HepG2 (cell line): ENCODE results near the gene TGFBR1. TPM values are rescaled to one million over a fixed set of nuclear protein-coding genes. Genes with fewer than 3 reads are reported as not detected.
A peak's percentile ranks its signal among the peaks of the same experiment; 100 is the strongest.

Source experiments
- CCDC6 ChIP-seq: sonication (generic); formaldehyde crosslinking; IDR thresholded peaks from 2 replicates; pipeline ENCODE4 v1.8.1; 2022; ENCODE audit warnings: mild to moderate bottlenecking, missing genetic modification reagents, moderate library complexity
- DNMT3B ChIP-seq: conservative IDR thresholded peaks from 2 replicates; pipeline ENCODE4 v1.6.1; 2016; ENCODE audit warnings: missing biosample characterization, control low read depth
- HCFC1 ChIP-seq: fragments of 150-350 bp; IDR thresholded peaks from 2 replicates; pipeline ENCODE4 v1.6.1; 2014; ENCODE audit warnings: low read depth, low read length
- ISX ChIP-seq: sonication (generic); formaldehyde crosslinking; conservative IDR thresholded peaks from 2 replicates; pipeline ENCODE4 v1.5.0; 2020; ENCODE audit warnings: missing genetic modification reagents
- JDP2 ChIP-seq: sonication (generic); formaldehyde crosslinking; IDR thresholded peaks from 2 replicates; pipeline ENCODE4 v1.8.1; 2022; ENCODE audit warnings: missing genetic modification reagents, borderline replicate concordance
- MATR3 ChIP-seq: sonication (generic); formaldehyde crosslinking; IDR thresholded peaks from 2 replicates; pipeline ENCODE4 v1.4.0; 2020; ENCODE audit warnings: missing genetic modification reagents
- PCBP1 ChIP-seq: fragments of 200-400 bp; formaldehyde crosslinking; IDR thresholded peaks from 2 replicates; pipeline ENCODE4 v1.6.1; 2017; ENCODE audit warnings: mild to moderate bottlenecking, low read depth, low read length, borderline replicate concordance
- PHF21A ChIP-seq: sonication (generic); formaldehyde crosslinking; IDR thresholded peaks from 2 replicates; pipeline ENCODE4 v1.5.0; 2020; ENCODE audit warnings: mild to moderate bottlenecking, missing genetic modification reagents
- RAD51 ChIP-seq: fragments of 450-650 bp; IDR thresholded peaks from 2 replicates; pipeline ENCODE4 v1.6.1; 2016; ENCODE audit warnings: borderline replicate concordance
- RFXAP ChIP-seq: sonication (generic); formaldehyde crosslinking; IDR thresholded peaks from 2 replicates; pipeline ENCODE4 v1.4.0; 2020; ENCODE audit warnings: missing genetic modification reagents, borderline replicate concordance
- SATB2 ChIP-seq: sonication (generic); formaldehyde crosslinking; IDR thresholded peaks from 2 replicates; pipeline ENCODE4 v1.5.0; 2020; ENCODE audit warnings: missing genetic modification reagents
- SIN3B ChIP-seq: fragments of 150-350 bp; IDR thresholded peaks from 2 replicates; pipeline ENCODE4 v1.6.1; 2014; ENCODE audit warnings: low read length
- SRF ChIP-seq: IDR thresholded peaks from 2 replicates; pipeline ENCODE4 v1.6.1; 2011; ENCODE audit warnings: mild to moderate bottlenecking, low read depth, low read length, moderate library complexity
- ZMAT3 ChIP-seq: sonication (generic); formaldehyde crosslinking; conservative IDR thresholded peaks from 2 replicates; pipeline ENCODE4 v1.7.0; 2021; ENCODE audit warnings: missing genetic modification reagents
- ZMYM2 ChIP-seq: sonication (generic); formaldehyde crosslinking; IDR thresholded peaks from 2 replicates; pipeline ENCODE4 v1.8.0; 2022; ENCODE audit warnings: mild to moderate bottlenecking, missing genetic modification reagents
- ZNF160 ChIP-seq: sonication (generic); formaldehyde crosslinking; IDR thresholded peaks from 2 replicates; pipeline ENCODE4 v1.8.0; 2022; ENCODE audit warnings: mild to moderate bottlenecking, inconsistent platforms, missing genetic modification reagents
- ZNF180 ChIP-seq: sonication (generic); formaldehyde crosslinking; IDR thresholded peaks from 2 replicates; pipeline ENCODE4 v1.4.0; 2020; ENCODE audit warnings: low read depth, missing genetic modification reagents, borderline replicate concordance
- ZNF30 ChIP-seq: sonication (generic); formaldehyde crosslinking; IDR thresholded peaks from 2 replicates; pipeline ENCODE4 v1.5.0; 2020; ENCODE audit warnings: mild to moderate bottlenecking, missing genetic modification reagents
- ZNF333 ChIP-seq: sonication (generic); formaldehyde crosslinking; IDR thresholded peaks from 2 replicates; pipeline ENCODE4 v1.4.0; 2020; ENCODE audit warnings: mild to moderate bottlenecking, missing genetic modification reagents, borderline replicate concordance
- ZNF432 ChIP-seq: sonication (generic); formaldehyde crosslinking; IDR thresholded peaks from 2 replicates; pipeline ENCODE4 v1.5.0; 2020; ENCODE audit warnings: missing genetic modification reagents, mild to moderate bottlenecking, borderline replicate concordance
- ZNF468 ChIP-seq: sonication (generic); formaldehyde crosslinking; IDR thresholded peaks from 2 replicates; pipeline ENCODE4 v1.8.0; 2022; ENCODE audit warnings: mild to moderate bottlenecking, moderate library complexity, missing genetic modification reagents
- ZNF567 ChIP-seq: sonication (generic); formaldehyde crosslinking; IDR thresholded peaks from 2 replicates; pipeline ENCODE4 v1.8.1; 2023; ENCODE audit warnings: mild to moderate bottlenecking, missing genetic modification reagents, borderline replicate concordance
- ZNF572 ChIP-seq: sonication (generic); formaldehyde crosslinking; IDR thresholded peaks from 2 replicates; pipeline ENCODE4 v1.5.1; 2020; ENCODE audit warnings: mild to moderate bottlenecking, missing genetic modification reagents
- ZNF598 ChIP-seq: sonication (generic); formaldehyde crosslinking; IDR thresholded peaks from 2 replicates; pipeline ENCODE4 v1.5.1; 2020; ENCODE audit warnings: mild to moderate bottlenecking, missing genetic modification reagents, borderline replicate concordance
- ZNF720 ChIP-seq: sonication (generic); formaldehyde crosslinking; IDR thresholded peaks from 2 replicates; pipeline ENCODE4 v1.4.0; 2020; ENCODE audit warnings: missing genetic modification reagents
- ZNF792 ChIP-seq: IDR thresholded peaks from 2 replicates; pipeline ENCODE4 v1.6.1; 2016
- polyA plus RNA-seq, 8 experiments: library from polyadenylated mRNA; depleted of rRNA in 3 of 8; stranded (reverse) in 7 of 8; unstranded in 1 of 8; fragments of >200 nt; fragmentation: Illumina TruSeq in 4 of 8; extraction: Trizol in 4 of 8; gene quantifications; 2 replicates each; pipeline versions ENCODE4 v1.2.1 to v1.2.3, GENCODE V29; 2011 to 2016; ENCODE audit warnings: low read depth in 4 of 8, missing spikeins in 1 of 8, mixed read lengths in 1 of 8; ENCODE audit not compliant: insufficient read depth in 1 of 8
- total RNA-seq, 5 experiments: library from RNA; depleted of rRNA; stranded (reverse); fragments of >200 nt; fragmentation: Illumina TruSeq; extraction: Trizol; gene quantifications; 2 replicates each; pipeline ENCODE4 v1.2.3, GENCODE V29; 2016; ENCODE audit warnings: low read depth in 1 of 5
- TF ChIP-seq, protein P1 (sequence below): sonication (generic); formaldehyde crosslinking; IDR thresholded peaks from 2 replicates; pipeline ENCODE4 v1.5.0; 2020; ENCODE audit warnings: mild to moderate bottlenecking, missing genetic modification reagents
- TF ChIP-seq, protein P2 (sequence below): sonication (generic); formaldehyde crosslinking; IDR thresholded peaks from 2 replicates; pipeline ENCODE4 v1.8.0; 2022; ENCODE audit warnings: missing genetic modification reagents, low read depth, mild to moderate bottlenecking, borderline replicate concordance
- TF ChIP-seq, protein P3 (sequence below): sonication (generic); formaldehyde crosslinking; IDR thresholded peaks from 2 replicates; pipeline ENCODE4 v1.4.0; 2020; ENCODE audit warnings: mild to moderate bottlenecking, missing genetic modification reagents
- TF ChIP-seq, protein P4 (sequence below): sonication (generic); formaldehyde crosslinking; IDR thresholded peaks from 2 replicates; pipeline ENCODE4 v1.4.0; 2020; ENCODE audit warnings: missing genetic modification reagents

Gene TGFBR1
- total and polyA plus RNA-seq, 2 of the 13 experiments (the other 11 are each of a cell fraction or from before 2014, with no cell fraction given), result 16.8 to 23.9 TPM

DNA sequence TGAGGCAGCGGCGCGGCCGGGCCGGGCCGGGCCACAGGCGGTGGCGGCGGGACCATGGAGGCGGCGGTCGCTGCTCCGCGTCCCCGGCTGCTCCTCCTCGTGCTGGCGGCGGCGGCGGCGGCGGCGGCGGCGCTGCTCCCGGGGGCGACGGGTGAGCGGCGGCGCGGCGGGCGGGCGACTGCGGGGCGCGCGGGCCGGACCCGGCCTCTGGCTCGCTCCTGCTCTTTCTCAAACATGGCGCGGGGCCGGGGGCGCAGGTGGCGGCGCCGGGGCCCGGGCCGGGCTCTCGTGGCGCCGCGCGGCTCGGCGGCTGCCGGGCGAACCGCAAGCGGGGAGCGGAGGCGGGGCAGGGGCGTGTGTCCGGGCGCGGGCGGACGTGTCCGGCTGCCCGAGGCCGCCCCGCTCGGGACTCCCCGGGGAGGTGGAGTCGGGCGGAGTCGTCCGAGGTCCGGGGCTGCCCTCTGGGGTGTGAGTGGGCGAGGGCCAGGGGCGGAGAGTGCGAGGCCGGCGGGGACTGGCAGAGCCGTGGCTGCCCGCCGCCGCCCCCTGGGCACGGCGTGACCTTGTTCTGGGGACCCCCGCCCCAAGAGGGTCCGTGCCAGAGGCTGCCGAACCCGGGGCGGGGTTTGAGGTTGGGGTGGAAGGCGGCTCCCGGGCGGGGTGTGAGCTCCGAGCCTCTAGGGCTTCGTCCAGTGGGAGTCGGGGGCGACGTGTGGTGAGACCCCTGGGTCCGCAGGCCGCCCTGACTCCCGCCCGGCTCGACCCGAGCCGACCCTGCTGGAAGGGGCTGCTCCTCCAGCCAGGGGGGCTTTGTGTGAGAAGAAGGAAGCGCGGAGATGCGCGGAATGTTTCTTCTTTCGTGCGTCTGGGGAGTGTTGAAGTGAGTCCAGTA is 485 bp downstream of the TGFBR1 start (continued):
- TF ChIP-seq PHF21A (CRISPR knock-in tag), result peak; percentile 46; the same call in 1 of the 2 replicates
- TF ChIP-seq MATR3 (CRISPR knock-in tag), result no peak
- TF ChIP-seq DNMT3B (CRISPR knock-in tag), result no peak
- TF ChIP-seq, protein P1, sequence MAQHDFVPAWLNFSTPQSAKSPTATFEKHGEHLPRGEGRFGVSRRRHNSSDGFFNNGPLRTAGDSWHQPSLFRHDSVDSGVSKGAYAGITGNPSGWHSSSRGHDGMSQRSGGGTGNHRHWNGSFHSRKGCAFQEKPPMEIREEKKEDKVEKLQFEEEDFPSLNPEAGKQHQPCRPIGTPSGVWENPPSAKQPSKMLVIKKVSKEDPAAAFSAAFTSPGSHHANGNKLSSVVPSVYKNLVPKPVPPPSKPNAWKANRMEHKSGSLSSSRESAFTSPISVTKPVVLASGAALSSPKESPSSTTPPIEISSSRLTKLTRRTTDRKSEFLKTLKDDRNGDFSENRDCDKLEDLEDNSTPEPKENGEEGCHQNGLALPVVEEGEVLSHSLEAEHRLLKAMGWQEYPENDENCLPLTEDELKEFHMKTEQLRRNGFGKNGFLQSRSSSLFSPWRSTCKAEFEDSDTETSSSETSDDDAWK (CRISPR knock-in tag), result no peak
- no peak for TF ChIP-seq ZNF792 (CRISPR knock-in tag)
- TF ChIP-seq ZMAT3, result no peak
- TF ChIP-seq, protein P2, sequence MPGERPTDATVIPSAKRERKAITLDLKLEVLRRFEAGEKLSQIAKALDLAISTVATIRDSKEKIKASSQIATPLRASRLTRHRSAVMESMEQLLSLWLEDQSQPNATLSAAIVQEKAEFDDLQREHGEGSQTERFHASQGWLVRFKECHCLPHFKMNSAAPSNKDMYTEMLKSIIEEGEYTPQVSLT (CRISPR knock-in tag), result no peak
- no peak for TF ChIP-seq SRF
- TF ChIP-seq RFXAP (CRISPR knock-in tag), result 0 out of 2 replicates have a peak, but pooled peaks have one; percentile 14
- no peak for TF ChIP-seq SATB2
- no peak for TF ChIP-seq JDP2 (CRISPR knock-in tag)
- no peak for TF ChIP-seq ZNF30
- TF ChIP-seq ZNF720, result no peak
- no peak for TF ChIP-seq ZNF432 (CRISPR knock-in tag)
- no peak for TF ChIP-seq ZNF160 (CRISPR knock-in tag)
- no peak for TF ChIP-seq ZMYM2
- no peak for TF ChIP-seq ZNF180 (CRISPR knock-in tag)
- no peak for TF ChIP-seq RAD51
- TF ChIP-seq, protein P3, sequence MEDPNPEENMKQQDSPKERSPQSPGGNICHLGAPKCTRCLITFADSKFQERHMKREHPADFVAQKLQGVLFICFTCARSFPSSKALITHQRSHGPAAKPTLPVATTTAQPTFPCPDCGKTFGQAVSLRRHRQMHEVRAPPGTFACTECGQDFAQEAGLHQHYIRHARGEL (CRISPR knock-in tag), result no peak
- no peak for TF ChIP-seq ZNF598 (CRISPR knock-in tag)
- TF ChIP-seq ZNF468 (CRISPR knock-in tag), result no peak
- TF ChIP-seq, protein P4, sequence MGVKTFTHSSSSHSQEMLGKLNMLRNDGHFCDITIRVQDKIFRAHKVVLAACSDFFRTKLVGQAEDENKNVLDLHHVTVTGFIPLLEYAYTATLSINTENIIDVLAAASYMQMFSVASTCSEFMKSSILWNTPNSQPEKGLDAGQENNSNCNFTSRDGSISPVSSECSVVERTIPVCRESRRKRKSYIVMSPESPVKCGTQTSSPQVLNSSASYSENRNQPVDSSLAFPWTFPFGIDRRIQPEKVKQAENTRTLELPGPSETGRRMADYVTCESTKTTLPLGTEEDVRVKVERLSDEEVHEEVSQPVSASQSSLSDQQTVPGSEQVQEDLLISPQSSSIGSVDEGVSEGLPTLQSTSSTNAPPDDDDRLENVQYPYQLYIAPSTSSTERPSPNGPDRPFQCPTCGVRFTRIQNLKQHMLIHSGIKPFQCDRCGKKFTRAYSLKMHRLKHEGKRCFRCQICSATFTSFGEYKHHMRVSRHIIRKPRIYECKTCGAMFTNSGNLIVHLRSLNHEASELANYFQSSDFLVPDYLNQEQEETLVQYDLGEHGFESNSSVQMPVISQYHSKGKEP (CRISPR knock-in tag), result no peak
- no peak for TF ChIP-seq ISX (CRISPR knock-in tag)
- TF ChIP-seq CCDC6 (CRISPR knock-in tag), result no peak
- TF ChIP-seq SIN3B, result no peak
- no peak for TF ChIP-seq ZNF333 (CRISPR knock-in tag)
- no peak for TF ChIP-seq HCFC1
- TF ChIP-seq PCBP1, result no peak
- no peak for TF ChIP-seq ZNF572 (CRISPR knock-in tag)
- no peak for TF ChIP-seq ZNF567 (CRISPR knock-in tag)
